K562 (cell line): ENCODE measurements around the gene SEPTIN12. TPM values are rescaled to one million over a fixed set of nuclear protein-coding genes. Genes with fewer than 3 reads are reported as not detected.
A peak's percentile ranks its signal among the peaks of the same experiment; 100 is the strongest.

Experiments
- ATAC-seq: fragments of 200-7000 bp; cut with Tn5 transposase; 3 replicates; pipeline ENCODE4 v1.9.1; 2020; ENCODE audit warnings: moderate library complexity
- BruUV-seq: library from RNA; stranded (reverse); fragments of 400-500 nt; replicated peaks from 2 replicates; lab custom pipeline; 2021; lab: Mats Ljungman, UMichigan
- CTCF ChIA-PET: fragments of 300-600 bp; formaldehyde crosslinking; extraction: SDS; loops from one replicate; lab custom pipeline; 2021; ENCODE audit warnings: low intra/inter-chr PET ratio; lab: Yijun Ruan, JAX
- POLR2A ChIA-PET: fragments of 300-600, 350-650 bp; sonication (Branson Sonifier 250); formaldehyde crosslinking; extraction: SDS; loops from one replicate; lab custom pipeline; 2021; ENCODE audit warnings: antibody characterized with exemption, inconsistent platforms; lab: Yijun Ruan, JAX
- DNase-seq, 4 experiments: peaks; one replicate each; pipeline versions ENCODE4 v3.0.0 to v3.0.0-alpha.2; 2011 to 2018; ENCODE audit warnings: low spot score in 3 of 4, mixed read lengths in 3 of 4; ENCODE audit errors: extremely low read depth in 1 of 4
- FAIRE-seq: peaks from 2 replicates; lab custom pipeline; 2011; peaks lifted over from hg19 to GRCh38; lab: Jason Lieb, UNC
- H2AFZ ChIP-seq: 2 replicates; pipeline ENCODE4 v1.6.0; 2011; ENCODE audit warnings: low read depth, low read length, control low read depth, inconsistent platforms
- H3K27ac ChIP-seq: fragments of 200-600 bp; 3 replicates; pipeline ENCODE4 v1.8.0; 2011; ENCODE audit warnings: low read depth, mild to moderate bottlenecking, control low read depth, inconsistent platforms, low read length, moderate library complexity, mixed read lengths; ENCODE audit errors: extremely low read depth
- H3K27me3 ChIP-seq, 2 experiments: fragments of 300-600 bp in 1 of 2; 2 replicates in 1 of 2; 3 replicates in 1 of 2; pipeline versions ENCODE4 v1.6.0 to v1.8.0; 2011; ENCODE audit warnings: inconsistent platforms in 2 of 2, low read length in 2 of 2, mild to moderate bottlenecking in 1 of 2, mixed read lengths in 1 of 2, moderate library complexity in 1 of 2; ENCODE audit not compliant: control insufficient read depth in 2 of 2, insufficient read depth in 2 of 2
- H3K36me3 ChIP-seq: fragments of 300-600 bp; 3 replicates; pipeline ENCODE4 v1.8.0; 2011; ENCODE audit warnings: mild to moderate bottlenecking, low read length, inconsistent platforms; ENCODE audit not compliant: control insufficient read depth, insufficient read depth
- H3K4me1 ChIP-seq, 2 experiments: fragments of 200-600 bp in 1 of 2; replicated peaks in 1 of 2; 2 replicates in 1 of 2; 3 replicates in 1 of 2; pipeline versions ENCODE4 v1.5.1 to v1.8.0; 2011; ENCODE audit warnings: inconsistent platforms in 2 of 2, low read length in 2 of 2, mild to moderate bottlenecking in 1 of 2, mixed read lengths in 1 of 2, moderate library complexity in 1 of 2; ENCODE audit not compliant: control insufficient read depth in 2 of 2, insufficient read depth in 2 of 2
- H3K4me2 ChIP-seq: 2 replicates; pipeline ENCODE4 v1.6.1; 2011; ENCODE audit warnings: low read length, control low read depth, inconsistent platforms, mixed read lengths; ENCODE audit not compliant: insufficient read depth
- H3K4me3 ChIP-seq: fragments of 200-600 bp; sonication (generic), shearing (Covaris generic); 2 replicates; pipeline ENCODE4 v1.5.1; 2016; ENCODE audit warnings: control low read depth, inconsistent platforms
- H3K79me2 ChIP-seq: fragments of 200-600 bp; 3 replicates; pipeline ENCODE4 v1.8.0; 2011; ENCODE audit warnings: low read length, inconsistent platforms; ENCODE audit not compliant: control insufficient read depth, insufficient read depth
- H3K9ac ChIP-seq, 2 experiments: 2 replicates each; pipeline versions ENCODE4 v1.6.0 to v1.6.1; 2011; ENCODE audit warnings: low read depth in 2 of 2, low read length in 2 of 2, control low read depth in 1 of 2, inconsistent platforms in 1 of 2, mild to moderate bottlenecking in 1 of 2, mixed read lengths in 1 of 2; ENCODE audit not compliant: insufficient read depth in 1 of 2
- H3K9me1 ChIP-seq: one replicate; pipeline ENCODE4 v1.6.0; 2011; ENCODE audit warnings: inconsistent platforms, mild to moderate bottlenecking, low read length, moderate library complexity; ENCODE audit not compliant: control insufficient read depth, insufficient read depth
- H3K9me3 ChIP-seq: replicated peaks from 2 replicates; pipeline ENCODE4 v1.5.1; 2011; ENCODE audit warnings: low read depth, low read length, inconsistent platforms; ENCODE audit not compliant: control insufficient read depth, insufficient read depth
- H4K20me1 ChIP-seq: replicated peaks from 2 replicates; pipeline ENCODE4 v1.6.1; 2011; ENCODE audit warnings: low read length, inconsistent platforms, mixed read lengths; ENCODE audit not compliant: control insufficient read depth, insufficient read depth
- HMGN3 ChIP-seq: IDR thresholded peaks from 2 replicates; pipeline ENCODE4 v1.6.1; 2011; ENCODE audit warnings: borderline replicate concordance, low read depth, mild to moderate bottlenecking, mixed read lengths, low read length; ENCODE audit not compliant: insufficient read length; ENCODE audit errors: extremely low read depth
- MYNN ChIP-seq, 2 experiments: sonication (generic); formaldehyde crosslinking in 1 of 2; IDR thresholded peaks; 2 replicates each; pipeline versions ENCODE4 v1.5.0 to v1.6.1; 2016 to 2020; ENCODE audit warnings: antibody characterized with exemption in 1 of 2, missing genetic modification reagents in 1 of 2
- NBN ChIP-seq: fragments of 450-650 bp; IDR thresholded peaks from 2 replicates; pipeline ENCODE4 v1.6.1; 2016; ENCODE audit warnings: low read depth, mild to moderate bottlenecking
- RAD21 ChIP-seq, 2 experiments: fragments of 250-450 bp in 1 of 2; fragments of 450-650 bp in 1 of 2; sonication (Bioruptor Pico) in 1 of 2; formaldehyde crosslinking in 1 of 2; IDR thresholded peaks in 1 of 2; conservative IDR thresholded peaks in 1 of 2; 2 replicates each; pipeline versions ENCODE4 v1.4.0 to v1.8.0; 2020 to 2022; ENCODE audit warnings: mild to moderate bottlenecking in 2 of 2, moderate library complexity in 1 of 2
- SPI1 ChIP-seq: IDR thresholded peaks from 2 replicates; pipeline ENCODE4 v1.6.1; 2011; ENCODE audit warnings: low read depth, low read length, control low read depth, borderline replicate concordance
- ZNF644 ChIP-seq: fragments of 200-800 bp; sonication (Bioruptor generic); IDR thresholded peaks from 2 replicates; pipeline ENCODE4 v1.6.1; 2016; ENCODE audit warnings: low read depth, missing genetic modification characterization, missing compliant biosample characterization
- WGBS: fragments of 100-300 bp; shearing (Covaris generic); methylation state at CpG from one replicate; pipeline ENCODE4 v1.1.6; 2016; ENCODE audit warnings: low coverage, mixed read lengths; ENCODE audit not compliant: insufficient coverage; ENCODE audit errors: missing lambda C conversion rate; 5-methylcytosine and 5-hydroxymethylcytosine counted together
- in situ Hi-C: fragments of 300-500 bp; cut with MboI; formaldehyde crosslinking; loops from 4 replicates; pipeline ENCODE4 v1.15.0; 2018; ENCODE audit warnings: inconsistent platforms, mixed read lengths
- intact Hi-C: fragments of 100-400 bp; cut with micrococcal nuclease; formaldehyde crosslinking; loops from 2 replicates; pipeline ENCODE4 v1.14.2; 2022
- polyA plus RNA-seq, 8 experiments: library from polyadenylated mRNA; depleted of rRNA in 4 of 8; stranded (reverse) in 5 of 8; unstranded in 3 of 8; fragments of >200 nt; fragmentation: Nextera tagmentation in 2 of 8; fragmentation: Illumina TruSeq in 1 of 8; extraction: Ambion mirVana in 2 of 8; extraction: Trizol in 1 of 8; gene quantifications; 2 replicates each; pipeline versions ENCODE4 v1.2.1 to v1.2.3, GENCODE V29; 2011 to 2014; ENCODE audit warnings: inconsistent platforms in 1 of 8, missing spikeins in 1 of 8
- total RNA-seq, 7 experiments: library from RNA; depleted of rRNA in 6 of 7; stranded (reverse); fragments of >200 nt in 6 of 7; fragmentation: Illumina TruSeq in 2 of 7; extraction: Trizol in 2 of 7; gene quantifications; 2 replicates each; pipeline versions ENCODE4 v1.2.1 to v1.2.3, GENCODE V29; 2011 to 2021; ENCODE audit warnings: low replicate concordance in 1 of 7
- TF ChIP-seq, protein P1 (sequence below), 3 experiments: IDR thresholded peaks in 2 of 3; conservative IDR thresholded peaks in 1 of 3; 2 replicates each; pipeline ENCODE4 v1.5.1; 2011 to 2012; ENCODE audit warnings: low read length in 3 of 3, mild to moderate bottlenecking in 3 of 3, control low read depth in 2 of 3, improper control_type of control experiment in 1 of 3, inconsistent platforms in 1 of 3, low read depth in 1 of 3, mixed read lengths in 1 of 3, moderate library complexity in 1 of 3; ENCODE audit not compliant: insufficient read depth in 2 of 3
- TF ChIP-seq, protein P2 (sequence below), 2 experiments: fragments of 450-650 bp; formaldehyde crosslinking in 1 of 2; IDR thresholded peaks; 2 replicates each; pipeline versions ENCODE4 v1.4.0 to v1.6.1; 2014 to 2020; ENCODE audit warnings: mild to moderate bottlenecking in 2 of 2, borderline replicate concordance in 1 of 2, low read depth in 1 of 2

Gene SEPTIN12
- total and polyA plus RNA-seq, 9 of the 15 experiments (the other 6 are each of a cell fraction or from before 2014, with no cell fraction given): not detected

GRCh38 chr16:4814542-4815173 lies 26.5 kb upstream of the SEPTIN12 start:
- Histone ChIP-seq H3K36me3 (peaks cover 78% of the 10 kb centered on the region; the same call in 2 of the 3 replicates), H3K79me2 (no peaks in the 10 kb centered on the region)
- POLR2A ChIA-PET: interaction anchor here (1.9 kb wide), 1 partner anchor 10 kb away, joined by 9 read pairs; no protein-coding TSS in a partner anchor
- TF ChIP-seq SPI1 (peak; percentile 77), NBN (no peak), HMGN3 (no peak), MYNN (IDR thresholded peaks at IDR 0.05) (no peak), MYNN (CRISPR knock-in tag; IDR thresholded peaks at IDR 0.05) (no peak), RAD21 (CRISPR knock-in tag; conservative IDR thresholded peaks at IDR 0.05 in 1 of 2, IDR thresholded peaks at IDR 0.05 in 1 of 2) (peak in 1 of 2 experiments; percentile 24; a peak in 2 of 4 replicates), ZNF644 (tag) (no peak)
- TF ChIP-seq, protein P1, sequence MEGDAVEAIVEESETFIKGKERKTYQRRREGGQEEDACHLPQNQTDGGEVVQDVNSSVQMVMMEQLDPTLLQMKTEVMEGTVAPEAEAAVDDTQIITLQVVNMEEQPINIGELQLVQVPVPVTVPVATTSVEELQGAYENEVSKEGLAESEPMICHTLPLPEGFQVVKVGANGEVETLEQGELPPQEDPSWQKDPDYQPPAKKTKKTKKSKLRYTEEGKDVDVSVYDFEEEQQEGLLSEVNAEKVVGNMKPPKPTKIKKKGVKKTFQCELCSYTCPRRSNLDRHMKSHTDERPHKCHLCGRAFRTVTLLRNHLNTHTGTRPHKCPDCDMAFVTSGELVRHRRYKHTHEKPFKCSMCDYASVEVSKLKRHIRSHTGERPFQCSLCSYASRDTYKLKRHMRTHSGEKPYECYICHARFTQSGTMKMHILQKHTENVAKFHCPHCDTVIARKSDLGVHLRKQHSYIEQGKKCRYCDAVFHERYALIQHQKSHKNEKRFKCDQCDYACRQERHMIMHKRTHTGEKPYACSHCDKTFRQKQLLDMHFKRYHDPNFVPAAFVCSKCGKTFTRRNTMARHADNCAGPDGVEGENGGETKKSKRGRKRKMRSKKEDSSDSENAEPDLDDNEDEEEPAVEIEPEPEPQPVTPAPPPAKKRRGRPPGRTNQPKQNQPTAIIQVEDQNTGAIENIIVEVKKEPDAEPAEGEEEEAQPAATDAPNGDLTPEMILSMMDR (IDR thresholded peaks at IDR 0.05 in 2 of 3, conservative IDR thresholded peaks at IDR 0.05 in 1 of 3; ENCODE audit: insufficient read depth in 2 of 3, low read depth in 1 of 3, low read length in 3 of 3): peak in 2 of 3 experiments; percentile 5 to 32; a peak in 2 of 6 replicates
- TF ChIP-seq, protein P2, sequence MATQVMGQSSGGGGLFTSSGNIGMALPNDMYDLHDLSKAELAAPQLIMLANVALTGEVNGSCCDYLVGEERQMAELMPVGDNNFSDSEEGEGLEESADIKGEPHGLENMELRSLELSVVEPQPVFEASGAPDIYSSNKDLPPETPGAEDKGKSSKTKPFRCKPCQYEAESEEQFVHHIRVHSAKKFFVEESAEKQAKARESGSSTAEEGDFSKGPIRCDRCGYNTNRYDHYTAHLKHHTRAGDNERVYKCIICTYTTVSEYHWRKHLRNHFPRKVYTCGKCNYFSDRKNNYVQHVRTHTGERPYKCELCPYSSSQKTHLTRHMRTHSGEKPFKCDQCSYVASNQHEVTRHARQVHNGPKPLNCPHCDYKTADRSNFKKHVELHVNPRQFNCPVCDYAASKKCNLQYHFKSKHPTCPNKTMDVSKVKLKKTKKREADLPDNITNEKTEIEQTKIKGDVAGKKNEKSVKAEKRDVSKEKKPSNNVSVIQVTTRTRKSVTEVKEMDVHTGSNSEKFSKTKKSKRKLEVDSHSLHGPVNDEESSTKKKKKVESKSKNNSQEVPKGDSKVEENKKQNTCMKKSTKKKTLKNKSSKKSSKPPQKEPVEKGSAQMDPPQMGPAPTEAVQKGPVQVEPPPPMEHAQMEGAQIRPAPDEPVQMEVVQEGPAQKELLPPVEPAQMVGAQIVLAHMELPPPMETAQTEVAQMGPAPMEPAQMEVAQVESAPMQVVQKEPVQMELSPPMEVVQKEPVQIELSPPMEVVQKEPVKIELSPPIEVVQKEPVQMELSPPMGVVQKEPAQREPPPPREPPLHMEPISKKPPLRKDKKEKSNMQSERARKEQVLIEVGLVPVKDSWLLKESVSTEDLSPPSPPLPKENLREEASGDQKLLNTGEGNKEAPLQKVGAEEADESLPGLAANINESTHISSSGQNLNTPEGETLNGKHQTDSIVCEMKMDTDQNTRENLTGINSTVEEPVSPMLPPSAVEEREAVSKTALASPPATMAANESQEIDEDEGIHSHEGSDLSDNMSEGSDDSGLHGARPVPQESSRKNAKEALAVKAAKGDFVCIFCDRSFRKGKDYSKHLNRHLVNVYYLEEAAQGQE (IDR thresholded peaks at IDR 0.05; ENCODE audit: borderline replicate concordance): peak; percentile 18; the same call in 1 of the 2 replicates
- TF ChIP-seq, protein P2 (CRISPR knock-in tag; IDR thresholded peaks at IDR 0.05; ENCODE audit: low read depth): no peak
- TF ChIP-seq, all 486 proteins: peak for 4
- Histone ChIP-seq H3K27me3 (no peaks in the 10 kb centered on the region), H3K27ac (no peak overlapping the region), H3K4me3 (no peak overlapping the region), H3K9me3 (no peaks in the 10 kb centered on the region), H3K9ac (0 out of 4 replicates have a peak overlapping the region, but pooled peaks of 1 of the 2 experiments have one; percentile 36), H3K4me2 (no peak overlapping the region), H3K4me1 (peaks cover 0 to 3% of the 10 kb centered on the region in 2 experiments; a peak in 2 of 5 replicates), H2AFZ (no peak overlapping the region), H4K20me1 (no peaks in the 10 kb centered on the region; the same call in 1 of the 2 replicates), H3K9me1 (no peaks in the 10 kb centered on the region)
- ATAC-seq (peak; percentile 73), FAIRE-seq (peak; percentile 65), DNase-seq (peak in 2 of 4 experiments; percentile 18 to 24)
- CTCF ChIA-PET: no interaction called here
- intact Hi-C loops (no loop called here), in situ Hi-C loops (no loop called here)
- WGBS: 74% methylated on average over 16 of the region's 16 CpGs
- BruUV-seq: no TSS peak
